IPS DF 6.9 (cell line): ENCODE data around the gene ZNF777.

Experiments
- DNase-seq: peaks from one replicate; pipeline ENCODE4 v3.0.0-alpha.2; 2013; ENCODE audit warnings: low read depth, low spot score
- H3K27ac ChIP-seq: one replicate; pipeline ENCODE4 v1.5.1; 2013; ENCODE audit warnings: low read length, control low read depth
- H3K27me3 ChIP-seq: 2 replicates; pipeline ENCODE4 v1.6.1; 2013; ENCODE audit warnings: mild to moderate bottlenecking, low read length; ENCODE audit not compliant: control insufficient read depth, insufficient read depth
- H3K36me3 ChIP-seq: 2 replicates; pipeline ENCODE4 v1.6.1; 2013; ENCODE audit warnings: low read length; ENCODE audit not compliant: control insufficient read depth, insufficient read depth
- H3K4me1 ChIP-seq: 2 replicates; pipeline ENCODE4 v1.6.1; 2013; ENCODE audit warnings: low read length; ENCODE audit not compliant: control insufficient read depth, insufficient read depth
- H3K4me3 ChIP-seq: 2 replicates; pipeline ENCODE4 v1.5.1; 2013; ENCODE audit warnings: mild to moderate bottlenecking, low read length
- H3K9me3 ChIP-seq: 2 replicates; pipeline ENCODE4 v1.6.1; 2013; ENCODE audit warnings: low read length, inconsistent platforms; ENCODE audit not compliant: control insufficient read depth, insufficient read depth
- whole genome bisulfite sequencing: extraction: QIAGEN DNeasy Blood & Tissue Kit; methylation state at CpG from one replicate; pipeline ENCODE4 v1.1.7; 2013; ENCODE audit warnings: mixed read lengths, missing lambda C conversion rate; ENCODE audit not compliant: insufficient read length, insufficient coverage; 5-methylcytosine and 5-hydroxymethylcytosine counted together

The ZNF777 gene

DNA sequence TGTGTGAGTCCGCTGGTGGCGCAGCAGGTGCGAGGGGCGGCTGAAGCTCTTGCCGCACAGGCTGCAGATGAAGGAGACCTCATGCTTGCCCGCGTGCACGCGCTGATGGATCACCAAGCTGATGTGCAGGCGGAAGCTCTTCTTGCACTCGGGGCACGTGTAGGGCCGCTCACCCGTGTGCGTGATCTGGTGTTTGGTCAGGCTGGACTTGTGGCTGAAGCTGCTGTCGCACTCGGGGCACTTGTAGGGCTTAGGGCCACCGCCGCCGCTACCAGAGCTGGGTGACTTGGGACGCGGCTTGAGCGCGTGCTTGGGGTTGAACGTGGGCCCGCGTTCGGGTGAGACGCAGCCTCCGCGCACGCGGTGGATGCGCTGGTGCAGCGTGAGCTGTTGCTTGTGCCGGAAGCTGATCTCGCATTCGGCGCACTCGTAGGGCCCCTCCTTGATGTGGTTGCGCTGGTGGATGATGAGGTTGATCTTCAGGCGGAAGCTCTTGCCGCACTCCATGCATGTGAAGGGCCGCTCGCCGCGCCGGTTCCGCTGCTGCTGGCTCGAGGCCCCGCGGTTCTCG, 28.7 kb downstream of the ZNF777 start:
- no peaks in the 10 kb centered on the region for H3K9me3 ChIP-seq
- H3K4me1 ChIP-seq, result no peaks in the 10 kb centered on the region
- no peak for DNase-seq
- peaks cover 10% of the 10 kb centered on the region for H3K36me3 ChIP-seq
- H3K27ac ChIP-seq, result no peak overlapping the region
- no CpG with 5 or more reads among the region's 53 CpGs for WGBS
- no peak overlapping the region for H3K4me3 ChIP-seq
- H3K27me3 ChIP-seq, result no peaks in the 10 kb centered on the region

DNA sequence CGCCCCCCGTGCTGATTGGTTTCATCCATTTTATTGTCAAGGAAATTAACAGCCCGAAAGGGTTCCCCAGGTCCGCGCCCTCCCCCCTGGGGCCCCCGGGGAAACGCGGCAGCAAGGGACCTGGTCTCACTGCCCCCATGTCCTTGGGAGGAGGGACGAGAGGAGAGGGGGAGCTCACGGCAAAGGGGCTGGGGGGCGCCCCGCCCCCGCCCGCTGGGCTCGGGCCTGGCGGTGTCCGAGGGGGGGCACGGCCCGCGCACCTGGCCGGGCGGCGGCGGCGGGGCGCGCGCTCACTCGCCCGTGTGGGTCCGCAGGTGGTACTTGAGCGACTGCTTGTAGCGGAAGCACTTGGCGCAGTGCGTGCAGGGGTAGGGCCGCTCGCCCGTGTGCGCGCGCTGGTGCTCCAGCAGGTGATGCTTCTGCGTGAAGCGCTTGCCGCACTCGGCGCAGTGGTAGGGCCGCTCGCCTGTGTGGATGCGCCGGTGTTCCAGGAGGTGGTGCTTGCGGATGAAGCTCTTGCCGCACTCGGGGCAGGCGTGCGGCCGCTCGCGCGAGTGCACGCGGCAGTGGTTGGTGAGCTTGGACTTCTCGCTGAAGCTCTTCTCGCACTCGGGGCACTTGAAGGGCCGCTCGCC, 29.3 kb downstream of the ZNF777 start:
- H3K4me3 ChIP-seq, result no peak overlapping the region
- H3K9me3 ChIP-seq, result no peaks in the 10 kb centered on the region
- H3K4me1 ChIP-seq, result no peaks in the 10 kb centered on the region
- no peak overlapping the region for H3K27ac ChIP-seq
- H3K27me3 ChIP-seq, result no peaks in the 10 kb centered on the region
- H3K36me3 ChIP-seq, result peaks cover 10% of the 10 kb centered on the region
- DNase-seq, result no peak
- WGBS, result no CpG with 5 or more reads among the region's 66 CpGs

DNA sequence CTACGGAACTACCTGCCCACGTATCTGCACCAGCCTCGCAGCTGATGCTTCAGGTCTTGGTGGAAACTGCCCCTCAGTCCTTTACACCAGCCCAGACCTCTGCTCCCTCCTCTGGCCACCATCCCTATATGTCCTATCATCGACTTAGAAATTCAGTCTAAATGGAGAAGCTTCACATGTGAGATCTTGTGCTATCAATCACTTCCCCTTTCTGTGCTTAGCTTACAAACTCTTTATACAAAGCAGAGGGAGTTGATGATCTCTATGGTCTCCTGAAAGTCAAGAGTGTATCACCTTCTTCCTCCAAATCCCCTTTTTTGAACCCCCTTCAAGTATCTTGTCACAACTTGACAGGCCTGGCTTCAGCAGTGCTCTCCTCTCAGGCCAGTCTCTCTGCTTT, 30.7 kb downstream of the ZNF777 start:
- no peaks in the 10 kb centered on the region for H3K9me3 ChIP-seq
- peaks cover 10% of the 10 kb centered on the region for H3K36me3 ChIP-seq
- no CpG with 5 or more reads among the region's 4 CpGs for WGBS
- DNase-seq, result no peak
- no peaks in the 10 kb centered on the region for H3K4me1 ChIP-seq
- H3K27ac ChIP-seq, result no peak overlapping the region
- no peak overlapping the region for H3K4me3 ChIP-seq
- no peaks in the 10 kb centered on the region for H3K27me3 ChIP-seq

DNA sequence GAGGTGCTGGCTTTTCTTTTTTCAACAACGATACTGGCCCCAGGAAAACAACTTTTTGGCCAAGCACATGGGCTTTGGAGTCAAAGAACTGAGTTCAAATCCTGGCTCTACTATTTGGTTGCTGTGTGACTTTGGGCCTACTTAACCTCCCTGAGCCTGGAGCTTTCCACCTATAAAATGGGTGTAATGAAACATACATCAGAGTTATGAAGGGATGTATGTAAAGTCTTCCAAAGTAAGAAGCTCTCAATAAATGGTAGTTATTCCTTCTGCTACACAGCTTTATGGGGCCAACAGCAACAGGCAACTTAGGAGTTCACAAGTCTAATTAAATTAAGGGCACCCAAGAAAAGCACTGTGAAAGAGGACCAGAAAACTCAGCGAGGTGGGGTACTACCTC, 33.0 kb downstream of the ZNF777 start:
- H3K36me3 ChIP-seq, result peaks cover 10% of the 10 kb centered on the region
- H3K4me3 ChIP-seq, result no peak overlapping the region
- no peak overlapping the region for H3K27ac ChIP-seq
- H3K9me3 ChIP-seq, result no peaks in the 10 kb centered on the region
- no peaks in the 10 kb centered on the region for H3K27me3 ChIP-seq
- H3K4me1 ChIP-seq, result no peaks in the 10 kb centered on the region
- no peak for DNase-seq
- no CpG with 5 or more reads among the region's 2 CpGs for WGBS

DNA sequence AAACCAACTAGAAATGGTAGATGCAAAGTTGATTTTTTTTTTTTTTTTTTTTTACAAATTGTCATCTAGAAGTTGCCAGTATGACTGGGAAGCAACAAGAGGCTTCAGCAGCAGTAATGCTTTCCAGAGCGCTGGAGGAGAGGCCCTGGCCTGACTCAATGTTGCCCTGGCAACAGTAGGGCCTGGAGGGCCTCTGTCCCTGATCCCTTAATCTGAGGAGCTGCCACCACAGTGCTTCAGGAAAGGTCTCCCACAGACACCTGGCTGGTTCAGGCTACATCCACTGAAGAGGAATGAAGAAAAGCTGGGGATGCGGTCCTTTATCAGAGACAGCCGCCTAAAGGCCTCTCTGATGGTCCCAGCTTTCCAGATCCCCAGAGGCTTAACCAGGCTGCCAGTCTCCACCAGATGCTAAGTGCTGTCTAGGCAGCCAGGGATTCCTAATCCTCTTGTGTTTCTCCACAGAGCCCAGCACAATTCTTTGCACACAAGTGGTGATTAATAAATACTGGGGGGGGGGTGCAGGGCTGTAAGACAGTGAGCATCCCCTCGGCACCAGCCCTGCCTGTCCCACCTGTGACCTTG, 33.7 kb downstream of the ZNF777 start:
- DNase-seq, result no peak
- no peak overlapping the region for H3K4me3 ChIP-seq
- H3K27ac ChIP-seq, result no peak overlapping the region
- WGBS, result no CpG with 5 or more reads among the region's 4 CpGs
- H3K27me3 ChIP-seq, result no peaks in the 10 kb centered on the region
- H3K36me3 ChIP-seq, result peaks cover 5% of the 10 kb centered on the region
- no peaks in the 10 kb centered on the region for H3K4me1 ChIP-seq
- H3K9me3 ChIP-seq, result no peaks in the 10 kb centered on the region

DNA sequence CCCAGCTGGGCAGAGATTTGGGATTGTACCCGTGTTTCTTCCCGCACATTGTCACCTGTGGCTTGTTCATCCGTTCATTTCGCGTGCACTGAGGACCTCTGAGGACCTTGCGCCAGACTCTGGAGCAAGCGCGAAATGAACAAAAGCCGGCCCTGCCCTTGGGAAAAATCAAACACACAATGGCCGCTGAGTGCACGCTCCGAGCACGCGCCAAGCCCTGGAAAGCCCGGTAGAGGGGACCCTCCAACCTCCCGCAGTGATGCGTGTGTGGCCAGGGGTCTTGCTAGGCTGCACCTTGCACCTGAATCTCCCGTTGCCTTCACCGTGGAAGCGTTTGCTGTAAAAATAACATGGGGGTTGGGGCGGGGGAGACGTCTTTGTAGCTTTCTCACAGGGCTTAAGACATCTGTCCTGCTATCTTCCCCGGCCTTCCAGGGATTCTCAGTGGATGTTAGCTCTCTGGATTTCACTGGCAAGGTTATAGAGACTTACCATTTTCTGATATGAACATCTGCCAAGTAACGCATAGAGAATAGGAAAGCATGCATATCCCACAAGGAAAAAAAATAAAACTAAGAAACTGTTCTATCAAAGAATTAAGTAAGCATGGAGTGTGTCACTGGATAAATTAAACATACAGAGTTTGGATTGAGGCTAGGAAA, 37.3 kb downstream of the ZNF777 start:
- H3K27me3 ChIP-seq, result no peaks in the 10 kb centered on the region

DNA sequence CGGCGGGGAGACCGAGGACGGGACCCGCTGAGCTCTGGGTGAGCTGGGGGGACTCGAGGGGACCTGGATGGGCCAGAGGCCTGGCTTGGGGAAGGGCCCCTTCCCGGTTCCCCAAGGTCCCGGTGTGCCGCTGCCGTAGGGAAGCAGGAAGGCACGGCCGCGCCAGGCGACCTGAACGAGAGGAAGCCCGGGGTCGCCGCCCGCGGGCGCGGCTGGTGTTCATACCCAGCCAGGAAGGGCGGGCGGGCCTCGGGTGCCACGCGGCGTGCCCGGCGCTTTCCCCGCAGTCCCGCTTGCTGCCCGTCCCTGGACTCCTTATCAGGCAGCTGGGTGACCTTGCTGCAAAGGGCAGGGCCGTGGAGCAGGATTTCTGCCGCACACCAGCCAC, 38.0 kb downstream of the ZNF777 start:
- Histone ChIP-seq H3K4me1 (no peaks in the 10 kb centered on the region), H3K9me3 (no peaks in the 10 kb centered on the region), H3K27ac (no peak overlapping the region), H3K4me3 (peak overlapping the region; percentile 10; the same call in 1 of the 2 replicates), H3K36me3 (no peaks in the 10 kb centered on the region), H3K27me3 (no peaks in the 10 kb centered on the region)
- whole genome bisulfite sequencing, result no CpG with 5 or more reads among the region's 35 CpGs
- no peak for DNase-seq

More for the DNA sequence above, 37.3 kb downstream of the ZNF777 start:
- Histone ChIP-seq H3K9me3 (no peaks in the 10 kb centered on the region), H3K27ac (no peak overlapping the region), H3K36me3 (no peaks in the 10 kb centered on the region), H3K4me1 (no peaks in the 10 kb centered on the region), H3K4me3 (no peak overlapping the region)
- no peak for DNase-seq
- WGBS, result no CpG with 5 or more reads among the region's 24 CpGs

DNA sequence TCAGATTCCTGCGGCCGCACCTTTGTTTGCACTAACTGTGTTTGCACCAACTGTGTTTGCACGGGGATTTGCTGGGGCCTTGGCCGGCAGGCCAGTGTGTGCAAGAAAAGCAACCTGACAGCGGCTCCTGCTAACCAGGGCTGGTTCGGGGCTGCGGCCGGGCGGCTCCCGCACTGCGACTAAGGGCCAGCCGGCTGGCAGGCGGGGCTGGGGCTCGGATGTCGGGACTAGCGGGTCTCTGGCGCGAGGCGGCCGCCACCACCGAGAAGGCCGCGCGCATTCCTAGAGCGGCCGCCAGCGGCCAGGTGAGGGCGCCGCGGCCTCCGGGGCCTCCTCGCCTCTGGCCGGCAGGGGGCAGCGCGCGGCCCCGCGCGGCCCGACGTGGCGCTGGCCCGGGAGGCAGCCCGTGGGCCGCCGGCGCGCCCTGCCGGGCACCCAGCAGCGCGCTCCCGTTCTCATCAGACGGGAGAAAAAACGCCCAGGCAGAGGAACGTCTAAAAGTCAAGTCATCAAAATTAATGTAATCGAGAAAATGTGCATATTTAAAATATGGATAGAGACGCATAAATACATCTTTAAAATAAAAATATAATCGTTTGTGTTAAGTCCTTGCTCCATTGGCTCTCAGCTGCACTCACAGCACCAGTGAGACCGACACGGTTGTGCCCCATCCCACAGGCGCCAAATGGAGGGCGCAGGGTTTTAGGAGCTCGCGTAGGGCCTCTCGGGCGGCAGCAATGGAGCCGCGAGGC, 38.5 kb downstream of the ZNF777 start:
- peak; percentile 73 for DNase-seq
- no peaks in the 10 kb centered on the region for H3K36me3 ChIP-seq
- no CpG with 5 or more reads among the region's 68 CpGs for WGBS
- H3K27me3 ChIP-seq, result no peaks in the 10 kb centered on the region
- H3K27ac ChIP-seq, result no peak overlapping the region
- peak overlapping the region; percentile 48; the same call in 1 of the 2 replicates for H3K4me3 ChIP-seq
- H3K9me3 ChIP-seq, result no peaks in the 10 kb centered on the region
- no peaks in the 10 kb centered on the region for H3K4me1 ChIP-seq

DNA sequence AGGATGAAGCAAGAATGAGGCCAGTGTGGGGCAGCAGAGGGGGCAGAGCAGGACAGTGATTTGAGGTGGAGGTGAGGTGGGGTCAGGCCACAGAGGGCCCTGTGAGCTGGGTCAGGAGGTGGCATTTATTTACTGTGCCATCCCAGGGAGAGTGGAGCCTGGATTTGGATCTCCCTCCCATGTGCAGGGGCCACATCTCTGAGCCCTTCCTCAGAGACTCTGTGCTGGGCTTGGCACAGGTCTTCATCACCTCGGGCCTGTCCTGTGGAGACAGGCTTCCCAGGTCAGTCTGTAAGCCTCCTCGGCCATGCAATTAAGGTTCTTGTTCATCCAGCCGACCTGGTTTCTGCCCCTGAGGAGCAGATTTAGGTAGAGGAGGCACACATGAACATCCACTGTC, 40.9 kb downstream of the ZNF777 start:
- WGBS, result no CpG with 5 or more reads among the region's 3 CpGs
- H3K9me3 ChIP-seq, result no peaks in the 10 kb centered on the region

DNA sequence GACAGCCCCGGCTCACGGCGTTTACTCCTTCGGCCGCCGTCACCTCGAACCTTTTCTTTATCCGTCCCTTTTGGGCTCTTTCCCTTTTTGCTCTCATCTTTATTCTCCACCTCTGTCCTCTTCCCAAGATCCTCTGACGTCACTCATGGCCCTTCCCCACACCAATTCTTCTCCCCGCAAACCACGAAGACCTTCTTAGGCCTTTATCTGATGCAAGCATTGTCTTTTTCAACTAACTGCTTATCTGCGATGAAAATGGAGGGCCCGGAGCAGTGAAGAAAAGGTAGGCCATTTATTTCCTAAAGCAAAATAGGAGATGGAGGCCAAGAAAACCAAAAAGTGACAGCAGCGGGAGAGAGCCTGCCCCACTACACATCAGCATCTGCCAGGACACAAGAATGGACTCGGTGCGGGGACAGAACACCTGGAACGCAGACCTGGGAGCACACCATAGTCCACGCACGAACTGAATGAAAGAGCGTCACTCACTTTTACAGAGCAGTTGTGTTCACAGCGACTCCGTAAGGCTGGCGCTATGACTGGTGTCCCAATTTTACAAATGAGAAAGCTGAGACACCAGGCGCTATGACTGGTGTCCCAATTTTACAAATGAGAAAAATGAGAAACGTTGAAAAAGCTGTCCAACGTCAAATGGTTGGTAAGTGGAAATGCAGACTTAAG, 45.3 kb downstream of the ZNF777 start:
- Histone ChIP-seq H3K27ac (no peak overlapping the region), H3K27me3 (no peaks in the 10 kb centered on the region), H3K4me3 (peak overlapping the region; percentile 53; the same call in 1 of the 2 replicates), H3K36me3 (no peaks in the 10 kb centered on the region), H3K4me1 (no peaks in the 10 kb centered on the region), H3K9me3 (no peaks in the 10 kb centered on the region)
- no CpG with 5 or more reads among the region's 26 CpGs for WGBS
- DNase-seq, result no peak

More for the DNA sequence above, 40.9 kb downstream of the ZNF777 start:
- H3K36me3 ChIP-seq, result no peaks in the 10 kb centered on the region
- H3K4me1 ChIP-seq, result no peaks in the 10 kb centered on the region
- no peak overlapping the region for H3K27ac ChIP-seq
- no peaks in the 10 kb centered on the region for H3K27me3 ChIP-seq
- no peak overlapping the region for H3K4me3 ChIP-seq
- DNase-seq, result no peak
